ENCODE measurements around the gene NECTIN2.

The NECTIN2 gene

DNA sequence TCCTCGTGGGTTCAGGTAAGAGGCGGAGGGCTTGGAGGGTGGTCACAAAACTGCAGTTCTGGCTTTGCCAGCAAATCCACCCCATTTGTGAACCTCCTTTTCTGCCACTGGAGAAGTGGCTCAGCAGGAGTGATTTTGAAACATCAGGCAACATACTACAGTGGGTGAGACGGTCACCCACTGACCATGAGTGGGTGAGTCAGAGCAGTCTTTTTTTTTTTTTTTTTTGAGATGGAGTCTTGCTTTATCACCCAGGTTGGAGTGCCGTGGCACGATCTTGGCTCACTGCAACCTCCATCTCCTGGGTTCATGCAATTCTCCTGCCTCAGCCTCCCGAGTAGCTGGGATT, 47.9 kb downstream of the NECTIN2 start:
- TF ChIP-seq CTCF (IDR thresholded peaks at IDR 0.05; ENCODE audit: extremely low read depth, missing control alignments) = no peak
- DNase-seq (ENCODE audit: low spot score) = no peak

DNA sequence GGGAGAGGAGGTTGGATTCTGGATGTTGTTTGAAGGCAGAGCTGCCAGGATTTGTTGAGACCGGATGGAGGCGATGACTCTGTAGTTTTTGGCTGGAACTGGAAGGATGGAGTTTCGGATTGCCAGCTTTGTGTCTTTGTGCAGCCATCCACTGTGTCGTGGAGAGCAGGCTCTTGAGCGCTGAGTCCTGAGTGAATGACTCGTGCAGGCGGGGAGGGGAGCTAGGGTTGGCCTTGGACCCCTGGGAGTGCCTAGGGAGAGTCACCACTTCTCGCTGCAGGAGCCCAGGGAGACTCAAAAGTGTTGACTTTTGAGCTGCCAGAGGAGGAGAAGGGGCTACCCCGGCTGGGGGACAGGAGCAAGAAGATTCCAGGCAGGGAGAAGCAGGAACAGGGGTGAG, 48.8 kb downstream of the NECTIN2 start:
- TF ChIP-seq CTCF (IDR thresholded peaks at IDR 0.05; ENCODE audit: extremely low read depth, missing control alignments) = no peak
- no peak for DNase-seq (ENCODE audit: low spot score)

GRCh38 chr19:44897835-44898234, 51.7 kb downstream of the NECTIN2 start:
- DNase-seq (ENCODE audit: low spot score) = no peak

GRCh38 chr19:44900328-44901244, 54.5 kb downstream of the NECTIN2 start:
- TF ChIP-seq CTCF (IDR thresholded peaks at IDR 0.05; ENCODE audit: extremely low read depth, missing control alignments) = no peak
- no peak for DNase-seq (ENCODE audit: low spot score)

More at GRCh38 chr19:44897835-44898234, 51.7 kb downstream of the NECTIN2 start:
- no peak for TF ChIP-seq CTCF (IDR thresholded peaks at IDR 0.05; ENCODE audit: extremely low read depth, missing control alignments)

GRCh38 chr19:44903216-44903601, 57.1 kb downstream of the NECTIN2 start:
- no peak for DNase-seq (ENCODE audit: low spot score)
- no peak for TF ChIP-seq CTCF (IDR thresholded peaks at IDR 0.05; ENCODE audit: extremely low read depth, missing control alignments)

- peak; percentile 86 for DNase-seq (ENCODE audit: low spot score)
Measured at GRCh38 chr19:44903602-44904425, 57.7 kb downstream of the NECTIN2 start.

More at GRCh38 chr19:44903602-44904425, 57.7 kb downstream of the NECTIN2 start:
- TF ChIP-seq CTCF (IDR thresholded peaks at IDR 0.05; ENCODE audit: extremely low read depth, missing control alignments) = peak; percentile 98
